GM12864 (cell line): Measurements from ENCODE around the gene MYZAP.

ENCODE experiments used
- DNase-seq: peaks from one replicate; pipeline ENCODE4 v3.0.0-alpha.2; 2011; ENCODE audit warnings: low read depth
- H3K4me3 ChIP-seq: 2 replicates; pipeline ENCODE4 v1.5.1; 2011; ENCODE audit warnings: mild to moderate bottlenecking, low read depth, low read length, control low read depth
- CTCF ChIP-seq: IDR thresholded peaks from 2 replicates; pipeline ENCODE4 v1.5.1; 2011; ENCODE audit warnings: low read depth, mild to moderate bottlenecking, moderate library complexity, low read length, control low read depth, inconsistent platforms; ENCODE audit errors: missing control alignments

MYZAP gene

GRCh38 chr15:57686657-57687056 lies 95.0 kb downstream of the MYZAP start:
- no peak for TF ChIP-seq CTCF
- H3K4me3 ChIP-seq = no peak overlapping the region
- DNase-seq = no peak

DNA sequence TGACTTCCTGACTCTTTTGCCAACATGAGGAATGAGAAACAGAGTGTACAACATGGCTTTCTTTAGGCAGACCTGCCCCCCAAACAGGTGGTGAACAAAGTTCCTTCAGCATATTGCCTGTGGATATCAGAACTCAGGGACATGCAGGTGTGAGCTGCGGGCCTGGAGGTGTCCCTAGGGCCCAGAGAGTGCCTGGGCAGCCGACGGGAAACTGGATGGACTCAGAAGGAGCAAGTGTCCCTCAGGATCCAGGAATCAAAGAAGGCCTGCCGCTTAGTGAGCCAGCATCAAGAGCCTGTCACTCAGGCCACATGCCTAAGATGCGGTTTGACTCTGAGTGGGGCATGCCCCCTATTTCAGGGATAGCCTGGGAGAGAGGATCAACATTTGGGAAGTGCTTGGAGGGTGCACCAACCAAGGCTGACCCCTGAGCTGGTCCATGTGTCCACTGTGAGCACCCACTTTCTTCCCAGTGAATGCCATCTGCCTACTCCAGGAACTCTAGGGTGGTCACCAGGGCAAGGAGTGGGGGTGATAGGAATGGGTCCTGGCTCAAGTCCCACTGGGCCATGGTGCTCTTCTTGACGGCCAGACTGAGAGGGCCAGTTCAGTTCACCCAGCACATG lies 98.8 kb downstream of the MYZAP start:
- H3K4me3 ChIP-seq = no peak overlapping the region
- no peak for DNase-seq
- TF ChIP-seq CTCF = no peak

- DNase-seq = no peak
- H3K4me3 ChIP-seq = no peak overlapping the region
- no peak for TF ChIP-seq CTCF
These were observed 99.4 kb downstream of the MYZAP start for GRCh38 chr15:57691082-57691481.

DNA sequence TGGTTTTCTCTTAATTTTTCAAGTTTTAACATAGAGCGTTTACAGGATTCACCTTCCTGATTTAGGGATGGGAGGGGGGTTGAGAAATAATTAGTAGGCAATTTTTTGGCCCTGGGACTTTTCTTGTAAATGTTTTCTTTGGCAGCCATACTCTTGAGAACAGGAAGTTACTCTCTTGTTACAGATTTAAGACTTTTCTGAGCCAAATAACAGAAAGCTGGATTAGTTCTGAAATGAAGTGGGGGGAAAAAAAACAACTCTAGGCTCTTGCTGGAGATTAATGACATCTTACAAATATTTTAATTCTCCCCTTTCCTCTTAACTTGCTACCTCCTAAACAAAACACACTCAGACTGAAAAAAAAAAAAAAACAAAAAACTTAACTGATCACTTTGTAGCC lies 101.0 kb downstream of the MYZAP start:
- no peak overlapping the region for H3K4me3 ChIP-seq
- no peak for DNase-seq
- no peak for TF ChIP-seq CTCF

DNA sequence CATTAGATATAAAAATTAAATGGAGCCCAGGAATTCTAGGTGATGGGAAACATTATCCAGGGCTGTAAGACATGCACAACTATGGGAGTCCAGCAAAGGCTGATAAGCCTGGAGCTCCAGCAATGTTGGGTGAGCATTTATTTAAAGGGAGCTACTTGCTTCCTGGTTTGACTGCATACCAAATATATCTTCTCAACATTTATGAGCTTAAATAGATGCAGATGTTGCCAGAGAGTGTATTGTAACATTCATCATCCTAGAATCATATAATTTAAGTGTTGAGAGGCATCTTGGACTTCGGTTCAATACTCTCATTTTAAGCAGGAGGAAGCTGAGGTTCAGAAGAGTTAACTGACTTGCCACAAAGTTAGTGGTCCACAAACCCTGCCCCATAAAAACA lies 102.6 kb downstream of the MYZAP start:
- no peak for DNase-seq
- H3K4me3 ChIP-seq = no peak overlapping the region
- TF ChIP-seq CTCF = no peak

DNA sequence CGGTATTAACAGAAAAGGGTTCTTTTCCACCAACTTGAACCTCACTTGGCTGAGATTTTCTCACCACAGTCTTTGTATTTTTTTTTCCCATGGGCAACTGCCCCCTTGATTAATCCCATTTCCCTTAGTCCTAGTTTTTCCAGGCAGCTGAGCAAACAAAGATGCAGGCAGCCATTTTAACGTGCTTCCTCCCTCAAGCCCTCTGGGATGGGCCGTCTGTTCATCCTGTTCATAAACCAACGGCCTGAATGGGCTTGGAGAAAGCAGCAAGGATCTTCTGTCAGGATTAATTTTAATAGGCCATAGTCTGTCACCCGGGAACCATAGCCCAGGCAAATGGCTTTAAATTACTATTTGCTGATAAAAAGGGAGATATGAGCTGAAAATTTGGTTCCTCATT lies 104.4 kb downstream of the MYZAP start:
- no peak overlapping the region for H3K4me3 ChIP-seq
- TF ChIP-seq CTCF = no peak
- no peak for DNase-seq

DNA sequence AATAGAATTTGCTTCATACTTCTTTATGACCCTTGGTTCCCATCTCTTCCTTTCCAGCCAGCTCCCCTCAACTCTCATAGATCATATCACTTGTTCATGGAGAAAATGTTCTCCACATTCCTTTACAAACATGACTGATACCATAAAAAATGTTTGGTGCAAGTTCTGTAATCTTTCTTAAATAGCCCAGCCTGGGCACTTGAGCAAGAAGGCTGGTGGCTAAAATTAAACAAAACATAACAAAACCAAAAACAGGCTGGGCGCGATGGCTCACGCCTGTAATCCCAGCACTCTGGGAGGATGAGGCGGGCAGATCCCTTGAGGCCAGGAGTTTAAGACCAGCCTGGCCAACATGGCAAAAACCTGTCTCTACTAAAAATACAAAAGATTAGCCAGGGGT lies 105.9 kb downstream of the MYZAP start:
- no peak for DNase-seq
- no peak overlapping the region for H3K4me3 ChIP-seq
- no peak for TF ChIP-seq CTCF
